DLD1 (cell line): ENCODE measurements around the gene DCDC2B.
"Not testable (repeated sequence)": the region's sequence is repeated elsewhere in the genome, so short reads cannot be mapped to it uniquely, and the experiment has no call there.

Experiments used
- in situ Hi-C: cut with HindIII; loops from 2 replicates; pipeline ENCODE4 v1.10.0; 2017; ENCODE audit warnings: low sequenced_read_pairs

The DCDC2B gene

GRCh38 chr1:32208891-32209328 is at the start of gene DCDC2B:
Gene DCDC2B (plus strand): TSS chr1:32209089. CDS start chr1:32209094, 5 bp downstream.
- in situ Hi-C loops: no loop called here

- in situ Hi-C loops: no loop called here
Measured at GRCh38 chr1:32159189-32159588, 49.7 kb upstream of the DCDC2B start.

GRCh38 chr1:32163405-32163804 is 45.5 kb upstream of the DCDC2B start:
- in situ Hi-C loops: no loop called here

- in situ Hi-C loops: not testable (repeated sequence)
Measured at GRCh38 chr1:32165633-32166032, 43.3 kb upstream of the DCDC2B start.

- in situ Hi-C loops: no loop called here
Measured at GRCh38 chr1:32170991-32171390, 37.9 kb upstream of the DCDC2B start.

- in situ Hi-C loops: no loop called here
Measured at GRCh38 chr1:32172621-32173245, 36.2 kb upstream of the DCDC2B start.

- in situ Hi-C loops: no loop called here
Measured at GRCh38 chr1:32178380-32179192, 30.3 kb upstream of the DCDC2B start.

- in situ Hi-C loops: no loop called here
Measured at GRCh38 chr1:32179193-32179442, 29.8 kb upstream of the DCDC2B start.

- in situ Hi-C loops: no loop called here
Measured at GRCh38 chr1:32179443-32180185, 29.3 kb upstream of the DCDC2B start, which contains the start of gene TXLNA. Gene TXLNA (plus strand): TSS chr1:32179675. CDS start chr1:32180346, 671 bp downstream.

- in situ Hi-C loops: no loop called here
Measured at GRCh38 chr1:32180186-32181060, 28.5 kb upstream of the DCDC2B start.

- in situ Hi-C loops: no loop called here
Measured at GRCh38 chr1:32181065-32181464, 27.8 kb upstream of the DCDC2B start.

GRCh38 chr1:32181563-32181962 is 27.3 kb upstream of the DCDC2B start:
- in situ Hi-C loops: no loop called here

- in situ Hi-C loops: no loop called here
Measured at GRCh38 chr1:32182060-32182459, 26.8 kb upstream of the DCDC2B start.

GRCh38 chr1:32184650-32185049 is 24.2 kb upstream of the DCDC2B start:
- in situ Hi-C loops: no loop called here

GRCh38 chr1:32186077-32186476 is 22.8 kb upstream of the DCDC2B start:
- in situ Hi-C loops: no loop called here

GRCh38 chr1:32186491-32186890 is 22.4 kb upstream of the DCDC2B start:
- in situ Hi-C loops: no loop called here

- in situ Hi-C loops: no loop called here
Measured at GRCh38 chr1:32187850-32188249, 21.0 kb upstream of the DCDC2B start.

GRCh38 chr1:32192220-32192948 is 16.5 kb upstream of the DCDC2B start:
- in situ Hi-C loops: no loop called here

- in situ Hi-C loops: no loop called here
Measured at GRCh38 chr1:32194984-32195383, 13.9 kb upstream of the DCDC2B start.

- in situ Hi-C loops: no loop called here
Measured at GRCh38 chr1:32195531-32195930, 13.4 kb upstream of the DCDC2B start.
